Panc1 (cell line): ENCODE results near the gene ZNF444.
A peak's percentile ranks its signal among the peaks of the same experiment; 100 is the strongest.

ENCODE experiments used
- CTCF ChIP-seq: fragments of 450-650 bp; IDR thresholded peaks from 2 replicates; pipeline ENCODE4 v1.5.1; 2017; ENCODE audit warnings: mild to moderate bottlenecking
- POLR2AphosphoS5 ChIP-seq: IDR thresholded peaks from 2 replicates; pipeline ENCODE4 v1.6.1; 2012; ENCODE audit warnings: mild to moderate bottlenecking, low read depth, low read length, moderate library complexity
- TF ChIP-seq, protein P1 (sequence below), 2 experiments: IDR thresholded peaks; 2 replicates each; pipeline ENCODE4 v1.6.1; 2011 to 2012; ENCODE audit warnings: low read depth in 2 of 2, control low read depth in 1 of 2, low read length in 1 of 2, mild to moderate bottlenecking in 1 of 2, moderate library complexity in 1 of 2; ENCODE audit not compliant: insufficient read depth in 1 of 2

DNA sequence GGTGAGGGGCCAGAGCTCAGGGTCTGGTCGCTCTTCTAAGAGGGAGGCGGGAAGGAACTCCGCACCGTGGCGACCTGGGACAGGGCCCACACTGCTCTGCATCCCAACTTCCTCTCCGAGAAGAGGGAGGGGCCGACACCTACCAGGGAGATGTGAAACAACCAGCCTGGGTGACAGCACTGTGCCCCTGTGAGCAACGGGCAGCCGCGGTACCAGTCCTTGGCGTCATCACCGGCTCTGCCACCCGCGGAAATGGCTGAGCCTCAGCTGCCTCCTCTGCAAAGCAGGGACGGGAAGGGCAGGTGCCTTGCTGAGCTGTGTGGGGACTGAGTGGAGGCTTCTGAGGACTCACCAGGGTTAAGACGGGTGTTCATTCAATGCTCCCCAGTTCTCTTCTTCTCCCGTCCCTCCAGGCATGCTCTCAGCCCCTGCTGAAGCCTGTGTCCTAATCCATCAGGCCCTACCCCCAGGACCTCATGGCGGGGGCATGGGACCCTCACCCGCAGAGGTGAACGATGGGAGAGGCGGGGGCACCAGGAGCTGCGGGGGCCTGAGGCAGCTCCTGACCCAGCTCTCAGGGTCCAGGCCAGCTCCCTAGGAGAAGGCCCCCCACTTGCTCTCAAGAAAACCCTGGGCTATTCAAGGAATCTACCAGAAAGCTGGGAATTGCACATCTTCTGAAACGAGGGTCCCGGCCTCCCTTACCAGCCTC, 29.3 kb upstream of the ZNF444 start:
- TF ChIP-seq CTCF = no peak
- peak; percentile 25; the same call in 1 of the 2 replicates for TF ChIP-seq POLR2AphosphoS5
- TF ChIP-seq, protein P1, sequence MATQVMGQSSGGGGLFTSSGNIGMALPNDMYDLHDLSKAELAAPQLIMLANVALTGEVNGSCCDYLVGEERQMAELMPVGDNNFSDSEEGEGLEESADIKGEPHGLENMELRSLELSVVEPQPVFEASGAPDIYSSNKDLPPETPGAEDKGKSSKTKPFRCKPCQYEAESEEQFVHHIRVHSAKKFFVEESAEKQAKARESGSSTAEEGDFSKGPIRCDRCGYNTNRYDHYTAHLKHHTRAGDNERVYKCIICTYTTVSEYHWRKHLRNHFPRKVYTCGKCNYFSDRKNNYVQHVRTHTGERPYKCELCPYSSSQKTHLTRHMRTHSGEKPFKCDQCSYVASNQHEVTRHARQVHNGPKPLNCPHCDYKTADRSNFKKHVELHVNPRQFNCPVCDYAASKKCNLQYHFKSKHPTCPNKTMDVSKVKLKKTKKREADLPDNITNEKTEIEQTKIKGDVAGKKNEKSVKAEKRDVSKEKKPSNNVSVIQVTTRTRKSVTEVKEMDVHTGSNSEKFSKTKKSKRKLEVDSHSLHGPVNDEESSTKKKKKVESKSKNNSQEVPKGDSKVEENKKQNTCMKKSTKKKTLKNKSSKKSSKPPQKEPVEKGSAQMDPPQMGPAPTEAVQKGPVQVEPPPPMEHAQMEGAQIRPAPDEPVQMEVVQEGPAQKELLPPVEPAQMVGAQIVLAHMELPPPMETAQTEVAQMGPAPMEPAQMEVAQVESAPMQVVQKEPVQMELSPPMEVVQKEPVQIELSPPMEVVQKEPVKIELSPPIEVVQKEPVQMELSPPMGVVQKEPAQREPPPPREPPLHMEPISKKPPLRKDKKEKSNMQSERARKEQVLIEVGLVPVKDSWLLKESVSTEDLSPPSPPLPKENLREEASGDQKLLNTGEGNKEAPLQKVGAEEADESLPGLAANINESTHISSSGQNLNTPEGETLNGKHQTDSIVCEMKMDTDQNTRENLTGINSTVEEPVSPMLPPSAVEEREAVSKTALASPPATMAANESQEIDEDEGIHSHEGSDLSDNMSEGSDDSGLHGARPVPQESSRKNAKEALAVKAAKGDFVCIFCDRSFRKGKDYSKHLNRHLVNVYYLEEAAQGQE (IDR thresholded peaks at IDR 0.05; ENCODE audit: insufficient read depth in 1 of 2, low read depth in 2 of 2, low read length in 1 of 2) = no peak
